Activated naive CD4-positive, alpha-beta T cell treated with anti-CD3 and anti-CD28 coated beads, Interleukin-2, amount 10 ng/mL, durations not matched to agents 7 days and 5 days (primary cell): Measurements from ENCODE around the gene KLHL21.

Experiments used
- CTCF ChIA-PET: fragments of 350-600 bp; sonication (Branson Sonifier 250); formaldehyde crosslinking; loops from one replicate; lab custom pipeline; 2021; ENCODE audit warnings: antibody characterized with exemption; lab: Charles Lee
- DNase-seq: peaks from one replicate; pipeline ENCODE4 v3.0.0-alpha.2; 2020
- H3K27ac Mint-ChIP-seq: one replicate; pipeline ENCODE4 v1.8.0; 2021; ENCODE audit warnings: mild to moderate bottlenecking, moderate library complexity, mixed read lengths
- H3K27me3 Mint-ChIP-seq: one replicate; pipeline ENCODE4 v1.8.0; 2021; ENCODE audit warnings: mild to moderate bottlenecking, mixed read lengths
- H3K36me3 Mint-ChIP-seq: one replicate; pipeline ENCODE4 v1.8.0; 2021; ENCODE audit warnings: mixed read lengths
- H3K4me1 Mint-ChIP-seq: one replicate; pipeline ENCODE4 v1.8.0; 2021; ENCODE audit warnings: mixed read lengths
- H3K4me3 Mint-ChIP-seq: one replicate; pipeline ENCODE4 v1.8.0; 2021; ENCODE audit warnings: mild to moderate bottlenecking, moderate library complexity, mixed read lengths
- H3K9me3 Mint-ChIP-seq: one replicate; pipeline ENCODE4 v1.8.0; 2021; ENCODE audit warnings: mixed read lengths

Gene KLHL21

GRCh38 chr1:6632588-6633514, 30.2 kb upstream of the KLHL21 start:
- Mint-ChIP-seq H3K9me3 (no peaks in the 10 kb centered on the region), H3K4me3 (no peak overlapping the region), H3K27ac (no peak overlapping the region), H3K27me3 (no peaks in the 10 kb centered on the region), H3K4me1 (peaks cover 3% of the 10 kb centered on the region), H3K36me3 (peaks cover 29% of the 10 kb centered on the region)
- DNase-seq: no peak
- CTCF ChIA-PET: interaction anchor here (1.0 to 2.4 kb wide), 5 partner anchors 9 to 141 kb away, joined by 3 to 8 read pairs (median 3); partner anchors contain the start of gene PLEKHG5

- peaks cover 30% of the 10 kb centered on the region for H3K36me3 Mint-ChIP-seq
- H3K4me3 Mint-ChIP-seq: no peak overlapping the region
- CTCF ChIA-PET: interaction anchor here (0.6 to 2.4 kb wide), 2 partner anchors 16 to 118 kb away, joined by 3 to 8 read pairs; no protein-coding TSS in a partner anchor
- no peak overlapping the region for H3K27ac Mint-ChIP-seq
- no peaks in the 10 kb centered on the region for H3K27me3 Mint-ChIP-seq
- H3K9me3 Mint-ChIP-seq: no peaks in the 10 kb centered on the region
- no peak for DNase-seq
- peaks cover 21% of the 10 kb centered on the region for H3K4me1 Mint-ChIP-seq
Observed at GRCh38 chr1:6631058-6631457, 28.4 kb upstream of the KLHL21 start.

- H3K27me3 Mint-ChIP-seq: no peaks in the 10 kb centered on the region
- H3K4me3 Mint-ChIP-seq: no peak overlapping the region
- H3K9me3 Mint-ChIP-seq: no peaks in the 10 kb centered on the region
- peaks cover 28% of the 10 kb centered on the region for H3K36me3 Mint-ChIP-seq
- H3K4me1 Mint-ChIP-seq: peaks cover 25% of the 10 kb centered on the region
- no peak for DNase-seq
- CTCF ChIA-PET: no interaction called here
- peak overlapping the region; percentile 39 for H3K27ac Mint-ChIP-seq
Observed at GRCh38 chr1:6630027-6630426, 27.4 kb upstream of the KLHL21 start.

- no peaks in the 10 kb centered on the region for H3K27me3 Mint-ChIP-seq
- DNase-seq: no peak
- no peaks in the 10 kb centered on the region for H3K9me3 Mint-ChIP-seq
- H3K4me3 Mint-ChIP-seq: no peak overlapping the region
- H3K27ac Mint-ChIP-seq: no peak overlapping the region
- CTCF ChIA-PET: no interaction called here
- peaks cover 30% of the 10 kb centered on the region for H3K4me1 Mint-ChIP-seq
- peaks cover 29% of the 10 kb centered on the region for H3K36me3 Mint-ChIP-seq
Observed at GRCh38 chr1:6628971-6629479, 26.4 kb upstream of the KLHL21 start.

- no peak for DNase-seq
- Mint-ChIP-seq H3K4me1 (peaks cover 33% of the 10 kb centered on the region), H3K27ac (no peak overlapping the region), H3K4me3 (peak overlapping the region; percentile 2), H3K36me3 (peaks cover 27% of the 10 kb centered on the region), H3K27me3 (no peaks in the 10 kb centered on the region), H3K9me3 (no peaks in the 10 kb centered on the region)
- CTCF ChIA-PET: interaction anchor here (2.9 kb wide), 1 partner anchor 18 kb away, joined by 12 read pairs; no protein-coding TSS in a partner anchor
Observed at GRCh38 chr1:6627841-6628545, 25.3 kb upstream of the KLHL21 start.

- Mint-ChIP-seq H3K36me3 (peaks cover 34% of the 10 kb centered on the region), H3K4me1 (peaks cover 33% of the 10 kb centered on the region), H3K4me3 (peak overlapping the region; percentile 94), H3K27ac (no peak overlapping the region), H3K9me3 (no peaks in the 10 kb centered on the region), H3K27me3 (no peaks in the 10 kb centered on the region)
- DNase-seq: no peak
- CTCF ChIA-PET: interaction anchor here (1.3 to 2.9 kb wide), 3 partner anchors 11 to 26 kb away, joined by 3 to 12 read pairs (median 3); no protein-coding TSS in a partner anchor
Observed at GRCh38 chr1:6627031-6627430, 24.4 kb upstream of the KLHL21 start.

- peak overlapping the region; percentile 94 for H3K4me3 Mint-ChIP-seq
- CTCF ChIA-PET: interaction anchor here (1.3 to 2.9 kb wide), 3 partner anchors 10 to 24 kb away, joined by 3 to 12 read pairs (median 3); no protein-coding TSS in a partner anchor
- no peaks in the 10 kb centered on the region for H3K27me3 Mint-ChIP-seq
- no peaks in the 10 kb centered on the region for H3K9me3 Mint-ChIP-seq
- peaks cover 39% of the 10 kb centered on the region for H3K36me3 Mint-ChIP-seq
- peaks cover 33% of the 10 kb centered on the region for H3K4me1 Mint-ChIP-seq
- peak; percentile 30 for DNase-seq
- peak overlapping the region; percentile 90 for H3K27ac Mint-ChIP-seq
Observed at GRCh38 chr1:6625584-6626149, 23.0 kb upstream of the KLHL21 start.

GRCh38 chr1:6624710-6625583, 22.3 kb upstream of the KLHL21 start, which contains the start of gene THAP3:
TSS of gene THAP3 (plus strand) at chr1:6624868. CDS start at chr1:6625219, 351 bp downstream.
- CTCF ChIA-PET: no interaction called here
- no peaks in the 10 kb centered on the region for H3K27me3 Mint-ChIP-seq
- H3K9me3 Mint-ChIP-seq: no peaks in the 10 kb centered on the region
- H3K27ac Mint-ChIP-seq: peak within 1 kb of the TSS; percentile 90
- H3K4me1 Mint-ChIP-seq: peaks cover 33% of the 10 kb centered on the region
- DNase-seq: peak; percentile 93
- H3K36me3 Mint-ChIP-seq: peaks cover 41% of the 10 kb centered on the region
- H3K4me3 Mint-ChIP-seq: peak within 1 kb of the TSS; percentile 94

- CTCF ChIA-PET: interaction anchor here (0.9 to 1.2 kb wide), 3 partner anchors 9 to 133 kb away, joined by 3 to 4 read pairs (median 3); no protein-coding TSS in a partner anchor
- H3K4me3 Mint-ChIP-seq: no peak overlapping the region
Observed at GRCh38 chr1:6623269-6623965, 20.7 kb upstream of the KLHL21 start.

GRCh38 chr1:6622396-6623152, 19.9 kb upstream of the KLHL21 start:
- Mint-ChIP-seq H3K4me1 (peaks cover 29% of the 10 kb centered on the region), H3K4me3 (no peak overlapping the region), H3K27me3 (no peaks in the 10 kb centered on the region), H3K36me3 (peaks cover 38% of the 10 kb centered on the region), H3K27ac (no peak overlapping the region), H3K9me3 (no peaks in the 10 kb centered on the region)
- no peak for DNase-seq
- CTCF ChIA-PET: interaction anchor here (0.9 to 1.3 kb wide), 3 partner anchors 10 to 132 kb away, joined by 3 read pairs; no protein-coding TSS in a partner anchor

More at GRCh38 chr1:6623269-6623965, 20.7 kb upstream of the KLHL21 start:
- DNase-seq: no peak
- Mint-ChIP-seq H3K9me3 (no peaks in the 10 kb centered on the region), H3K4me1 (peaks cover 31% of the 10 kb centered on the region), H3K27me3 (no peaks in the 10 kb centered on the region), H3K36me3 (peaks cover 40% of the 10 kb centered on the region), H3K27ac (no peak overlapping the region)

- no peaks in the 10 kb centered on the region for H3K9me3 Mint-ChIP-seq
- H3K27ac Mint-ChIP-seq: no peak overlapping the region
- H3K27me3 Mint-ChIP-seq: no peaks in the 10 kb centered on the region
- peaks cover 38% of the 10 kb centered on the region for H3K36me3 Mint-ChIP-seq
- peaks cover 21% of the 10 kb centered on the region for H3K4me1 Mint-ChIP-seq
- no peak overlapping the region for H3K4me3 Mint-ChIP-seq
- no peak for DNase-seq
- CTCF ChIA-PET: interaction anchor here (1.3 kb wide), 1 partner anchor 120 kb away, joined by 3 read pairs; no protein-coding TSS in a partner anchor
Observed at GRCh38 chr1:6621429-6622391, 19.0 kb upstream of the KLHL21 start.
